Measurements from ENCODE around the gene FN3KRP.
A peak's percentile ranks its signal among the peaks of the same experiment; 100 is the strongest.

FN3KRP gene

DNA sequence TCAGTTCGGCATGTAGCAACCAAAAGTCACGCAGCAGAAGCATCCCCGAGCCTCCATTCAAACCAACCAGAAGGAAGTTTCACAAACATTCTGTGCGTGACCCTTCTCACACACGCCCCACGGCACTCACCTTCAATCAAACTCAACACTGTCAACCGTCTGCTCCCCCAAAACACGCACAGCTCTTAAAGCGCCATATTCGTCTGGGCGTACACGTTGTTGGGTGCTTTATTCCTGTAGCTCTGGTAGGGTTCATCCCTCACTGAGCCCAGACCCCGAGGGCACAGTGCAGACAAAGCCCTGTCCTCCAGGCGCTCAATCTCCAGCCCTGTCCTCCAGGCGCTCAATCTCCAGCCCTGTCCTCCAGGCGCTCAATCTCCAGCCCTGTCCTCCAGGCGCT is 20.2 kb upstream of the FN3KRP start:
- no peak for DNase-seq
- peaks cover 0 to 11% (median 4%) of the 10 kb centered on the region in 5 experiments for H3K27me3 ChIP-seq (replicated peaks in 2 of 5; ENCODE audit: control insufficient read depth in 4 of 5, insufficient read depth in 5 of 5, low read length in 4 of 5)
- POLR2A ChIA-PET: interaction anchor here (0.6 kb wide), 1 partner anchor 15 kb away, joined by 5 read pairs; no protein-coding TSS in a partner anchor
- 98% methylated on average over 12 of the region's 17 CpGs for WGBS (ENCODE audit: insufficient coverage)
- H3K27ac ChIP-seq (ENCODE audit: insufficient read depth in 1 of 2, low read depth in 1 of 2, low read length in 2 of 2, poor library complexity in 1 of 2, severe bottlenecking in 2 of 2): no peak overlapping the region
- CTCF ChIA-PET: no interaction called here
- peaks cover 0 to 14% (median 6%) of the 10 kb centered on the region in 5 experiments for H3K9me3 ChIP-seq (ENCODE audit: control extremely low read depth in 1 of 5, control insufficient read depth in 4 of 5, insufficient read depth in 2 of 5, low read depth in 1 of 5, low read length in 4 of 5)
- no peak overlapping the region for H3K4me3 ChIP-seq (ENCODE audit: control insufficient read depth in 1 of 7, extremely low read depth in 1 of 7, insufficient read depth in 4 of 7, low read depth in 2 of 7, low read length in 6 of 7)
- H3K36me3 ChIP-seq (ENCODE audit: control insufficient read depth in 4 of 4, insufficient read depth in 4 of 4, low read length in 3 of 4): peaks cover 0 to 4% (median 0%) of the 10 kb centered on the region in 4 experiments
- peaks cover 0 to 23% (median 20%) of the 10 kb centered on the region in 4 experiments for H3K4me1 ChIP-seq (ENCODE audit: control extremely low read depth in 1 of 4, control insufficient read depth in 4 of 4, insufficient read depth in 4 of 4, low read length in 3 of 4)

DNA sequence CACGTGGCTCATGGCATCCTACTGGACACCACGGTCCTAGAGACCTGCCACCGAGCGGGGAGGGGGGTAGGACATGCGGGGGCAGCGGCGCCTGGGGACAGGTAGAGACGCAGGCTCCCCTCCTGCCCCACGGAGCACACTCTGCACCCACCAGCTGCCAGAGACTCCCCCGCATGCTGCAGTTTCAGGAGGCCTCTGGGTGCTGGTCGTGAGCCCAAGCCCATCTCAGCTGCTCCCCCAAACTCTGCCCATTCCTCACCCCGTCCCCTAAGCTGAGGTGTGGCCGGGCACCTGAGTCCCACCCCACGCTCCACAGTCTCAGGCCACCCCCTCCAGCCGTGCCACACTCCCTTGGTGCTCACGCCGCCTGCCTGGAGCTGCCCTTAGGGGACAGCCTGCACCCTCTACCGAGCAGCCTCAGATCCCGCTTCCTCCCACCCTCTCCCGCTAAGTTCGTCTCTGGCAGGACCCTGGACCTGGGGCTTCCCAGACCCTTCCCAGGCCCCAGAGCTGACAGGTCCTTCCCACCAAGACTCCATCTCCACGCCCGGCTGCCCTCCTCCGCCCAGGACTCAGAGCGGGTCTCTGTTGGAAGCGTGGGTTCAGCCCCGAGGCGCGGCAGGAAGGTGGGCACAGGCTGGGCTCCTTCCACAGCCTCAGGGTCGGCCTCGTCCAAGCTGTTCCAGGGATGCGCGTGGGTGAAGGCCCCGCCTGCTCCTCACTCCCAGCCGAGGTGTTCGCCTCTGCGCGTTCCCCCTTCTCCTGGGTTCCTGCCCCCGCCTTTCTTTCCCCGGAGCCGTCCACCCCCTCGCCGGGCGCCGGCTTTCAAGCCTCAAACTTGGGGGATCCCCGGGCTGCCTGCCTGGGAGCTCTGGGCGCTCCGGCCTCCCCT is 19.3 kb upstream of the FN3KRP start:
- Histone ChIP-seq H3K27ac (ENCODE audit: insufficient read depth in 1 of 2, low read depth in 1 of 2, low read length in 2 of 2, poor library complexity in 1 of 2, severe bottlenecking in 2 of 2) (no peak overlapping the region), H3K4me1 (ENCODE audit: control extremely low read depth in 1 of 4, control insufficient read depth in 4 of 4, insufficient read depth in 4 of 4, low read length in 3 of 4) (peaks cover 0 to 23% (median 20%) of the 10 kb centered on the region in 4 experiments), H3K4me3 (ENCODE audit: control insufficient read depth in 1 of 7, extremely low read depth in 1 of 7, insufficient read depth in 4 of 7, low read depth in 2 of 7, low read length in 6 of 7) (peak overlapping the region; percentile 40 to 76 (median 60)), H3K27me3 (replicated peaks in 2 of 5; ENCODE audit: control insufficient read depth in 4 of 5, insufficient read depth in 5 of 5, low read length in 4 of 5) (peaks cover 0 to 11% (median 4%) of the 10 kb centered on the region in 5 experiments), H3K9me3 (ENCODE audit: control extremely low read depth in 1 of 5, control insufficient read depth in 4 of 5, insufficient read depth in 2 of 5, low read depth in 1 of 5, low read length in 4 of 5) (peaks cover 0 to 14% (median 6%) of the 10 kb centered on the region in 5 experiments), H3K36me3 (ENCODE audit: control insufficient read depth in 4 of 4, insufficient read depth in 4 of 4, low read length in 3 of 4) (peaks cover 0 to 1% (median 0%) of the 10 kb centered on the region in 4 experiments)
- POLR2A ChIA-PET: no interaction called here
- CTCF ChIA-PET: no interaction called here
- DNase-seq: peak in 2 of 3 donors; percentile 38 to 46
- 52% methylated on average over 32 of the region's 48 CpGs for WGBS (ENCODE audit: insufficient coverage)

DNA sequence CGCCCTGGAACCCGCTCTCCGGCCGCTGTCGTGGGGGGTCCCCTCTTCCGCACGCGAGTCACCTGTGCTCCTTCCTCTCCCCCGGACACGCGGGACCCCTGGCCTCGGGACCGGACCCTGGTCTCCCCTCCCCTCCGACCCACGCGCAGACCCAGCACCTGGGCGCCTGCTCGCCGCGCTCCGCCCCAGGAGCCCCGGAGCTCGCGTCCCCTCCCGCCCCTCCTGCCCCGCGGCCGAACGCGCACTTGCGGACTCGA is 18.8 kb upstream of the FN3KRP start:
- Histone ChIP-seq H3K27ac (ENCODE audit: insufficient read depth in 1 of 2, low read depth in 1 of 2, low read length in 2 of 2, poor library complexity in 1 of 2, severe bottlenecking in 2 of 2) (no peak overlapping the region), H3K27me3 (replicated peaks in 2 of 5; ENCODE audit: control insufficient read depth in 4 of 5, insufficient read depth in 5 of 5, low read length in 4 of 5) (peaks cover 0 to 11% (median 4%) of the 10 kb centered on the region in 5 experiments), H3K9me3 (ENCODE audit: control extremely low read depth in 1 of 5, control insufficient read depth in 4 of 5, insufficient read depth in 2 of 5, low read depth in 1 of 5, low read length in 4 of 5) (peaks cover 0 to 14% (median 6%) of the 10 kb centered on the region in 5 experiments), H3K36me3 (ENCODE audit: control insufficient read depth in 4 of 4, insufficient read depth in 4 of 4, low read length in 3 of 4) (no peaks in the 10 kb centered on the region), H3K4me1 (ENCODE audit: control extremely low read depth in 1 of 4, control insufficient read depth in 4 of 4, insufficient read depth in 4 of 4, low read length in 3 of 4) (peaks cover 0 to 23% (median 20%) of the 10 kb centered on the region in 4 experiments), H3K4me3 (ENCODE audit: control insufficient read depth in 1 of 7, extremely low read depth in 1 of 7, insufficient read depth in 4 of 7, low read depth in 2 of 7, low read length in 6 of 7) (peak overlapping the region; percentile 40 to 76 (median 60))
- POLR2A ChIA-PET: no interaction called here
- no peak for DNase-seq
- WGBS (ENCODE audit: insufficient coverage): 0% methylated on average over 11 of the region's 32 CpGs
- CTCF ChIA-PET: no interaction called here

DNA sequence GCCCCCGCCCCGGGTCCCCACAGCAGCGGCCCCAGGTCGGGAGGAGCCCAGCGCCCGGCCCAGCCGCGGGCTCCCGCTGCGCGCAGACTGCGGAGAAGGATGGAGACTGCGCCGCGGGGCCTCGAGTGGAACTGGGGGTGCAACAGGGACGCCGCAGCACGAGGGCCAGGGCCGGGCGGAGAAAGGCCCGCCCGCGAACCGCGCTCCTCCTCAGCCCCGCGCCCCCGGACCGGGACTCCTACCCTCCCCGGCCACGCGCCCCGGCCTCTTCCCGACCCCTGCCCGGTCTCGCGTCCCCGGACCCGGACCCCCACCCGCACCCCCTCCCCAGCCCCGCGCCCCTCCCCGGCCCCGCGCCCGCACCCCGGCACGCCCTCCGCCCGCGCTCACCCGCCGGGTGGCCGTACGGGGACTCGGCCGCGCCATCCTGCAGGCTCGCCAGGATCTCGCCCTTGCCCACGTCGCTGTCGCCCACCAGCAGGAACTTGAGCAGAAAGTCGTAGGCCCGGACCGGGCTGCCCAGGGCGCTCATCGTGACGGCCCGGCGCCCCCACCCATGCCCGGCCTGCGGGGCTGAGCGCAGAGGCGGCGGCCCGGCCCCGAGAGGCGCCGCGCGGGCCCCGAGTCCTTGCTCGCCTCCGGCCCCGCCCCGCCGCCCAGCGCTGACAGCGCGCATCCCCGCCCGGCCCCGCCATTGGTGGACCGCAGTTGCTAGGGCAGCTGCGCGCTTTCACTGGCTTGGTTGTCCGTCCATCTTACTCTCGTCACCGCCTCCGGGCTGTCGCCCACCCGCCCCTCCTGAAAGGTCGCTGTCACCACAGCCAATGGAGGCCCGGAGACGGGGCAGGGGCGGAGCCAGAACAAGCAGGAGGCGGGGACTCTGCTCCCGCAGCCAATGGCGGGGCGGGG is 18.2 kb upstream of the FN3KRP start, which contains the start of gene RAB40B:
Gene RAB40B (minus strand): TSS at position 634 of the 909 bp plus-strand sequence. CDS start 102 bp downstream, at position 532.
- H3K9me3 ChIP-seq (ENCODE audit: control extremely low read depth in 1 of 5, control insufficient read depth in 4 of 5, insufficient read depth in 2 of 5, low read depth in 1 of 5, low read length in 4 of 5): peaks cover 0 to 14% (median 6%) of the 10 kb centered on the region in 5 experiments
- POLR2A ChIA-PET: no interaction called here
- H3K4me1 ChIP-seq (ENCODE audit: control extremely low read depth in 1 of 4, control insufficient read depth in 4 of 4, insufficient read depth in 4 of 4, low read length in 3 of 4): peaks cover 0 to 23% (median 20%) of the 10 kb centered on the region in 4 experiments
- H3K27ac ChIP-seq (ENCODE audit: insufficient read depth in 1 of 2, low read depth in 1 of 2, low read length in 2 of 2, poor library complexity in 1 of 2, severe bottlenecking in 2 of 2): no peak within 1 kb of the TSS
- H3K36me3 ChIP-seq (ENCODE audit: control insufficient read depth in 4 of 4, insufficient read depth in 4 of 4, low read length in 3 of 4): no peaks in the 10 kb centered on the region
- peaks cover 0 to 11% (median 4%) of the 10 kb centered on the region in 5 experiments for H3K27me3 ChIP-seq (replicated peaks in 2 of 5; ENCODE audit: control insufficient read depth in 4 of 5, insufficient read depth in 5 of 5, low read length in 4 of 5)
- peak; percentile 98 to 99 (median 99) for DNase-seq
- CTCF ChIA-PET: no interaction called here
- WGBS (ENCODE audit: insufficient coverage): 0% methylated on average over 43 of the region's 112 CpGs
- peak within 1 kb of the TSS; percentile 49 to 85 (median 69) for H3K4me3 ChIP-seq (ENCODE audit: control insufficient read depth in 1 of 7, extremely low read depth in 1 of 7, insufficient read depth in 4 of 7, low read depth in 2 of 7, low read length in 6 of 7)

DNA sequence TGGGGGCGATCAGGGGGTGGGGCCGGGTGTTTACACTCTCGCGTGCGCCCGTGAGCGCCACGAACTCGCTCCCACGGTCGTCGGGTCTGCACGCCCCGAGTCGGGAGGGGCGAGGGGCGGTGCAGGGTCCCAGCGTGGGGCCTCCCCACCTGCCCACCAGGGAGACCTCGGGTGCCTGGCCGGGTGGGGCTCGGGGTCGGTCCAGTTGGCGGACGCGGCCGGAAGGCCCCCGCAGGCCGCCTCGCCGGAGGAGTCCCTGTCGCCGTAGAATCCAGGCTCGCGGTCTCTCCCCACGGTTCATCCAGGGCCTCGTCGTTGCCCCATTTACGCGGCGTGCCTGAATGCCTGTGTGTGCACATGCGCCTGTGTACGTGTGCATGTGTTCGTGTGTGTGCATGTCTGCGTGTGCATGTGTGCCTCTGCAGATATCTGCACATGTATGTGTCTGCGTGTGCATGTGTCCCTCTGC is 17.5 kb upstream of the FN3KRP start:
- Histone ChIP-seq H3K27ac (ENCODE audit: insufficient read depth in 1 of 2, low read depth in 1 of 2, low read length in 2 of 2, poor library complexity in 1 of 2, severe bottlenecking in 2 of 2) (no peak overlapping the region), H3K4me1 (ENCODE audit: control extremely low read depth in 1 of 4, control insufficient read depth in 4 of 4, insufficient read depth in 4 of 4, low read length in 3 of 4) (peaks cover 0 to 23% (median 20%) of the 10 kb centered on the region in 4 experiments), H3K9me3 (ENCODE audit: control extremely low read depth in 1 of 5, control insufficient read depth in 4 of 5, insufficient read depth in 2 of 5, low read depth in 1 of 5, low read length in 4 of 5) (peaks cover 0 to 13% (median 6%) of the 10 kb centered on the region in 5 experiments), H3K27me3 (replicated peaks in 2 of 5; ENCODE audit: control insufficient read depth in 4 of 5, insufficient read depth in 5 of 5, low read length in 4 of 5) (peaks cover 0 to 11% (median 4%) of the 10 kb centered on the region in 5 experiments), H3K36me3 (ENCODE audit: control insufficient read depth in 4 of 4, insufficient read depth in 4 of 4, low read length in 3 of 4) (no peaks in the 10 kb centered on the region), H3K4me3 (ENCODE audit: control insufficient read depth in 1 of 7, extremely low read depth in 1 of 7, insufficient read depth in 4 of 7, low read depth in 2 of 7, low read length in 6 of 7) (peak overlapping the region; percentile 49 to 85 (median 69))
- peak in 2 of 3 donors; percentile 53 to 68 for DNase-seq
- 6% methylated on average over 44 of the region's 45 CpGs for WGBS (ENCODE audit: insufficient coverage)
- POLR2A ChIA-PET: no interaction called here
- CTCF ChIA-PET: no interaction called here

DNA sequence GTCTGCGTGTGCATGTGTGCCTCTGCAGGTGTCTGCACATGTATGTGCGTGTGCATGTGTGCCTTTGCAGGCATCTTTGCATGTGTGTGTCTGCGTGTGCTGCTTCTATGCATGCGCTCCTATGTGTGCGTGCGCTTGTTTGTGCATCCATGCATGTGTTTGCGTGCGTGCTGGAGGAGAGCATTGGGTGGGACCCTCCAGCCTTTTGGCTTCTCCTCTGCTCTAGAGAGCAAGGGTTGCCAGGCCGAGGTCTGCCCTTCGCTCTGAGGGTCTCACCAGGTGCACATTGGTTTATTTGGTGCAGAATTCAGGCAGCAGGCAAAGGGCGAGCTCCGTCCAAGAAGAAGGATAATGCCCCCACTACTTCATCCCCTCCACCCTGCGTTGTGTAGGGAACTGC is 17.0 kb upstream of the FN3KRP start:
- Histone ChIP-seq H3K4me1 (ENCODE audit: control extremely low read depth in 1 of 4, control insufficient read depth in 4 of 4, insufficient read depth in 4 of 4, low read length in 3 of 4) (peaks cover 0 to 23% (median 20%) of the 10 kb centered on the region in 4 experiments), H3K4me3 (ENCODE audit: control insufficient read depth in 1 of 7, extremely low read depth in 1 of 7, insufficient read depth in 4 of 7, low read depth in 2 of 7, low read length in 6 of 7) (peak overlapping the region in 4 of 7 experiments; percentile 54 to 85 (median 78)), H3K27me3 (replicated peaks in 2 of 5; ENCODE audit: control insufficient read depth in 4 of 5, insufficient read depth in 5 of 5, low read length in 4 of 5) (peaks cover 0 to 11% (median 4%) of the 10 kb centered on the region in 5 experiments), H3K9me3 (ENCODE audit: control extremely low read depth in 1 of 5, control insufficient read depth in 4 of 5, insufficient read depth in 2 of 5, low read depth in 1 of 5, low read length in 4 of 5) (peaks cover 0 to 7% (median 4%) of the 10 kb centered on the region in 5 experiments), H3K36me3 (ENCODE audit: control insufficient read depth in 4 of 4, insufficient read depth in 4 of 4, low read length in 3 of 4) (no peaks in the 10 kb centered on the region), H3K27ac (ENCODE audit: insufficient read depth in 1 of 2, low read depth in 1 of 2, low read length in 2 of 2, poor library complexity in 1 of 2, severe bottlenecking in 2 of 2) (no peak overlapping the region)
- CTCF ChIA-PET: no interaction called here
- POLR2A ChIA-PET: no interaction called here
- 96% methylated on average over 11 of the region's 13 CpGs for WGBS (ENCODE audit: insufficient coverage)
- no peak for DNase-seq
